ENCODE measurements around the gene SOX6.

The SOX6 gene

DNA sequence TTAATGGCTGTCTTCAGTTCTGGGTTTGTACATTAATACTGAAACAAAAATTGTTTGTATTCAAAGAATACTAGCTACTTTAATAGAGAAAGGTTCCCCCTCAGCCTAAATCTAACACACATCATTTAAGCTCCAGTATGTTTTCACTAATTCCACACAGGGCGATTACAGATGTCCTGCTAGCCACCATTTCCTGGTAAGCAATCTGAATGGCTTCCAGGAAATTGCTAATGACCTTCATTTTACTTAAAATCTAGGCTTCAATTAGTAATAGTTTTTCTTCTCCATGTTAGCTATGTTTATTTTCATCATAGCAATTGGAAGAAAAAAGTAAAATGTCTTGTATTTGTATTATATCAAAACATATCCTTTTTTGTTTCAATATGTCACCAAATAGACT is 132.8 kb downstream of the SOX6 start:
- TF ChIP-seq, protein P1, sequence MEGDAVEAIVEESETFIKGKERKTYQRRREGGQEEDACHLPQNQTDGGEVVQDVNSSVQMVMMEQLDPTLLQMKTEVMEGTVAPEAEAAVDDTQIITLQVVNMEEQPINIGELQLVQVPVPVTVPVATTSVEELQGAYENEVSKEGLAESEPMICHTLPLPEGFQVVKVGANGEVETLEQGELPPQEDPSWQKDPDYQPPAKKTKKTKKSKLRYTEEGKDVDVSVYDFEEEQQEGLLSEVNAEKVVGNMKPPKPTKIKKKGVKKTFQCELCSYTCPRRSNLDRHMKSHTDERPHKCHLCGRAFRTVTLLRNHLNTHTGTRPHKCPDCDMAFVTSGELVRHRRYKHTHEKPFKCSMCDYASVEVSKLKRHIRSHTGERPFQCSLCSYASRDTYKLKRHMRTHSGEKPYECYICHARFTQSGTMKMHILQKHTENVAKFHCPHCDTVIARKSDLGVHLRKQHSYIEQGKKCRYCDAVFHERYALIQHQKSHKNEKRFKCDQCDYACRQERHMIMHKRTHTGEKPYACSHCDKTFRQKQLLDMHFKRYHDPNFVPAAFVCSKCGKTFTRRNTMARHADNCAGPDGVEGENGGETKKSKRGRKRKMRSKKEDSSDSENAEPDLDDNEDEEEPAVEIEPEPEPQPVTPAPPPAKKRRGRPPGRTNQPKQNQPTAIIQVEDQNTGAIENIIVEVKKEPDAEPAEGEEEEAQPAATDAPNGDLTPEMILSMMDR (IDR thresholded peaks at IDR 0.05; ENCODE audit: low read depth, low read length) = no peak
- H3K4me3 ChIP-seq (ENCODE audit: low read depth, low read length) = no peak overlapping the region

DNA sequence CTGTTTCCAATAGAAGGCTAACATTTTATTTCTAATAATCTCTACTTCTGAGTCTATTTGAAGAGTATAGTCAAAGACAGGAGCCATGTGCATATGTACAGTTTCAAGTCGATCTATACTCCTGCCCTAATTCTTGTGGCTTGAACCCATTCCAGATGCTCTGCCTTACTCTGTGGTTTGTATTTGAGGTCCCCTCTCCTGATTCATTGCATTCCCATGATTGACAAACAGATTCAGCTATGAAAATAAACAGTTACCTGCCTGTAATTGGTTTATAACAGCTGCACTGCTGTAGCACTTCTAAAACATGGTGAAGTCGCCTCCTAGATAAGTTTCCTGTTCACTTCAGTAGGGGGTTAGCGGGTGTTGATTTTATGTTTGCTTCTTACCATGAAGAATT is 138.7 kb downstream of the SOX6 start:
- H3K4me3 ChIP-seq (ENCODE audit: low read depth, low read length) = no peak overlapping the region
- TF ChIP-seq, protein P1 (IDR thresholded peaks at IDR 0.05; ENCODE audit: low read depth, low read length) = no peak

DNA sequence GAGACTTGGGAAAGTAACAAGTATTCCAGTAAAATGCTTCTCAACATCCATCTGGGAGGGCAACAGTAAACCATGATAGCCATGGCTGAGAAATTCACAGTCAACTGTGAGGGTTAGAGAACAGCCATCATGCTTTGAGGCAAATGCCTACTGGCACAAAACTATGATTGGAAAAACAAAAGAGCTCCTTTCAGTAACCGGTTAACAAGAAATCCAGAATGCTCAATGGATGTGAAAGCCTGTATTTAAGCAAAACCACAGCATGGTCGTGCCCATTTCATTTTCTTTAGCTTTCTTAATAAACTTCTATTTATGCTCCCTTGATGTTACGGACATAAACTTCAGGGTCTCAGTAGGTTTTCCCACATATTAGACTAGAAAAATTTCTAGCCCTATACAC is 139.5 kb downstream of the SOX6 start:
- no peak overlapping the region for H3K4me3 ChIP-seq (ENCODE audit: low read depth, low read length)
- TF ChIP-seq, protein P1 (IDR thresholded peaks at IDR 0.05; ENCODE audit: low read depth, low read length) = no peak

DNA sequence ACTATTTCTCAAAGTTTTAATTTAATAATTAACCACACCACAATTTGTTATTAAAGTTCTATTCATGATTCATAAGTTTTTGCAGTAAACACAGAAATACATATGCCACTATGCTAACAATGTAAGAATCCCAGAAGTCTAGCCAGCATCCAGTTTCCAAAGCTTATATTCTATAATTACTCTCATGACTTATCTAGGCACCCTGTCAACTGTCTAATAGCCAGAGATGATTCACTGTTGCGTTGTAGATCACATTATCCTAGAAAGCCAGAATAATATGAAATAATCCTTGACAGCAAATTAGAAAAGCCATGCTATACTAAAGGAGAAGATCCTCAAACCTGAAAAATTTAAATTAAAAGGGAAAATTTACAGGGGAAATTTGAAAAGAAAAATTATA is 141.0 kb downstream of the SOX6 start:
- H3K4me3 ChIP-seq (ENCODE audit: low read depth, low read length) = no peak overlapping the region

DNA sequence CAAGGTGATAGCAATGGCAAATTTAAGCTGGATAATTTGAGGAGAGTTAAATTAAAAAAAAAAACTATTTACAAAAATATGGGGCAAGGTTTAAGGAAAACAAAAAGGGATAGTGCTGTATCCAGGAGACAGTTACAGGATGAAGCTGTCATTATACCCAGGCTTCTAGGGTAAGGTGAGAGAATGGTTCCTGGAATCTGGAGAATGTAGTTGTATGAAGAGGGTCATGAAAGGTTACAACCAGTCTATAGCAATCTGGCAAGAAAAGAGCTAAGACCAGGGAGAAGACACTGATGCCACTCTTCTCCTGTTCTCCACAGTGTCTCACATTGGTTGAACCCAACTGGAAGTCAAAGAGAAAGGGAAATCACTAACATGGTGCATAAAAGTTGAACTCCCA is 144.9 kb downstream of the SOX6 start:
- H3K4me3 ChIP-seq (ENCODE audit: low read depth, low read length) = no peak overlapping the region
- TF ChIP-seq, protein P1 (IDR thresholded peaks at IDR 0.05; ENCODE audit: low read depth, low read length) = no peak

More for the DNA sequence above, 141.0 kb downstream of the SOX6 start:
- TF ChIP-seq, protein P1 (IDR thresholded peaks at IDR 0.05; ENCODE audit: low read depth, low read length) = no peak

DNA sequence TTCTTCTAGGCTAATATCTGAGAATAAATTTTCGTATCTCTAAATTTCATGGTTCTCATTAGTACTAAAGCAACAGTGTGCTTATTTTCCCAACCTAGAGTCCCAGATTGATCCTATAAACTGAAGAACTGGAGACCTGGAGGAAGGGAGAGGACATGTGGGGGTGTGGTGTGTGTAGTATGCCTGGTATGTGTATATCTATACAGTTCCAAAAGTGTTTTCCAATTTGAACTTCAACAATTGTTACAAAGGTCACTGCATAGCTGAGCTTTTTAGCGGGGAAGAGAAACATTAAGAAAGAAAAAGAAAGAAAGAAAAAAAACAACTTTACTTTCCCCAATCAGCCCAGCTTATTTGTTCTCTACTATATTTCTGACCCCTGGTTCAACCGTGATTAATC is 152.1 kb downstream of the SOX6 start:
- no peak overlapping the region for H3K4me3 ChIP-seq (ENCODE audit: low read depth, low read length)
- TF ChIP-seq, protein P1 (IDR thresholded peaks at IDR 0.05; ENCODE audit: low read depth, low read length) = no peak

DNA sequence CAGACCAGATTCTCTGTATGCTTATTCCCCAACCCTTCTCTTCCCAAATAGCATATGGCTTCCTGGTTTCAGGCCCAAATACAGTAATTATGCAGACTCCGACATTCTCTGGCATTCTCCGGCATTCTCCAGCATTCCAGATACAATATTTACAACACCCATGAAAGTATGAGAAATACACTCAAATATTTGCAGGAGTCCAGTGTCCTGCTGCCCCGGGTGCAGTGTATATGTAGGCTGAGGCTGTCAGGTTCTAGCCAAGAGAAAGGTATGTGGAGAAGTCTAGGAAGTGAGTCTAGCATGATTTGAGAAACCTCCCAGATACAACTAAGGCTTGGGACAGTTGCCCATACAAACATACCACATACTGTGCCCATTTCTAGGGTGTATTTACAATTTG is 160.7 kb downstream of the SOX6 start:
- no peak overlapping the region for H3K4me3 ChIP-seq (ENCODE audit: low read depth, low read length)
- TF ChIP-seq, protein P1 (IDR thresholded peaks at IDR 0.05; ENCODE audit: low read depth, low read length) = no peak

Measured in WI38 (cell line).